HG02970 (cell line): ENCODE results near the gene PACS2.
"Not testable (repeated sequence)": the region's sequence is repeated elsewhere in the genome, so short reads cannot be mapped to it uniquely, and the experiment has no call there.

Experiments
- ATAC-seq: cut with Tn5 transposase; IDR thresholded peaks from one replicate; pipeline ENCODE4 v1.9.1; 2021; ENCODE audit warnings: mild to moderate bottlenecking, moderate library complexity, moderate number of reproducible peaks; ENCODE audit not compliant: unreplicated experiment, low FRiP score

Gene PACS2

DNA sequence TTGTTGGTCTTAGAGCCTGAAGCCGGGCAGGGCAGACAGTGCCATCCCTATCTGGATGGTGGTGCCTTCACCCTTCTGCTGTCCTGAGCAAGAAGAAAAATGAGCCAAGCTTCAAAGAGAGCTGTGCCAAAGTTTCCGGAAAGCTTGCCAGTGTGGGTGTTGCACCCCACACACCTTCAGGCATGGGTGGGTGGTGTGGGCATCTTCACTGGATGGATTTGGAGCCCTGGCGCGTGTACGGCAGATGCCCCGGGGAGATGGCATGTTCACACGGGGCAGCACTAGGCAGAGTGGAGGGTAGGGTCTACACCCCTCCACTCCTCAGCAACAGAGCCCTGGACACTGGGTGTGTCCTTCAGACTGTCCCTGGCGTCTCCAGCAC, 33.0 kb downstream of the PACS2 start:
- no peak for ATAC-seq

DNA sequence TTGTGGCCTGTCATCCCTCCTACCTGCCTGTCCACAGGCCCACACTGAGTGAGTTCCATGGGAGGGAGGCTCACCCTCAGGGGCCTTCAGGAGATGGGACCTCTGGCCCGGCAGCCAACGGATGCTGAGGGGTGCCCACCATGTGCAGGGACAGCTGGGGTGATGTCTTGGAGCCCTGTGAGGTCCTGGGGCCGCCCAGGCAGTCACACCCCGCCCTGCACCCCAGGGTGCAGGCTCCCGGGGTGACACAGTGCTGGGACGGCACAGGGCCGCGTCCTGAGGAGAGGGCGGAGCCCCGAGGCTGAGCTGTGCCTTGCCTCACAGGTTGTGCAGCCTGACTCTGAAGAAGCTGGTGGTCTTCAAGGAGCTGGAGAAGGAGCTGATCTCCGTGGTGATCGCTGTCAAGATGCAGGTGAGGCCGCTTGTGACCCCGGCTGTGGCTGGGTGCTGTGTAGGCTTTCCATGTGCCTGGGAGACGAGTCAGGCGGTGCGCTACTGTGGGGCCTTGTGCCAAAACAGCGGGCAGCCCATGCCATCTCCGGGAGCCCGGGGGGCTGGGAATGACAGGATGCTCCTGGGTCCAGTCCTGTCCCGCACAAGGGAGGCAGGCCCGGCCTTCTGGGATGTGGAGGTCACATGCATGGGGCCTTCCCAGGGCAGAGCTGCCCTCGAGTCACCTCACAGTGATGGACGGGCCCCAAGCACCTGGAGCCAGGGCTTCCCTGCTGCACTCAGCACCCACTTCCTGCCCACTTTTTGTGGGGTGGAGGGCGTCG, 33.8 kb downstream of the PACS2 start:
- no peak for ATAC-seq

DNA sequence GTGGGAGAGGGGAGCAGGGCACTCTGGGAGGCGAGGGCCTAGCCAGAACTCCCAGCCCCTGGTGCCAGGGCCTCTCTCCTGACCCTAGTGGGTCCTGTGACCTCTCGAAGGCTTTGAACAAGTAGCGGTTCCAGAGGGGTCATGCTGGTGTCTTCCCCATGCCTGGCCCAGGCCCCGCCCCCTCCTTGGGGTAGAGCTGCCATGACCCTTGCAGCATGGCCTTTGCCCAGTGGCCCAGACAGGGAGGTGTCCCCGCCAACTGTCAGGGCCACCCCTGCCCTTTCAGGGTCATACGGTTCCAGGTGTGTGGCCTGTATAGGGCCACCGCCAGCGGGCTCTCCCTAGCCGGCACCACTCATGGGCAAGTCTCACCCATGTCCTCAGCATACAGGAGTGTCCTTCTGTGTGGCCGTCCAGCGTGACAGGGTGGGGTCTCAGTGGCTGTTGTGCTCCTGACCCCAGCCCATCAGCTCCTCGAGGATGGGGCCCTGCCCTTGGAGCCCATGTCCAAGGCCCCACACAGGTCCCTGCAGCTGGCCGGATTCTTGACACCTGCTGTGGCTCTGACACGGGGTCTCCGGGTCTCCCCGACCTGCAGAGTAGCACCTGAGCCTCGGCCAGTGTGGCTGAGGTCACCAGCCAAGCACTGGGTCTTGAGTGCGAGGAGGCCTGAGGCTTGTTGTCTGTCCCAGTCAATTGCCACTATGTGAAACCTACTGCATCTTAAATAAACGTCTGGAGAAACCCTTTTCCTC, 34.6 kb downstream of the PACS2 start:
- no peak for ATAC-seq

DNA sequence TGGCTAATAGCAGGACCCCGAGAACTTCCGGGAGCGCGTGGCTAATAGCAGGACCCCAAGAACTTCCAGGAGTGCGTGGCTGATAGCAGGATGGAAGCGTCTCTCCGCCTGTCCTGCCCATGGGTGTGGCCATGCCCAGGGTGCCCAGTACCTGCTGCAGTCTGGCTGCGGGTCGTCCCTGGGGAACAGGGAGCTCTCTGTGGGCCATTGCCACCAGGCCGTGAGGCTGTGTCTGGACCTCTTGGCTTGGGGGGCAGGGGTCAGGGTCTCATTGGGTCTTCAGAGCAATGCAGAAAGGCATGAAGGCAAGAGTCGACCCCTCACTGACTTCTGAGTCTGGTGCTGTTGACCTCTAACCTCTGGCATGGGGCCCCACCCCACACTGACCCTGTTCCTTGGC, 35.4 kb downstream of the PACS2 start:
- no peak for ATAC-seq

DNA sequence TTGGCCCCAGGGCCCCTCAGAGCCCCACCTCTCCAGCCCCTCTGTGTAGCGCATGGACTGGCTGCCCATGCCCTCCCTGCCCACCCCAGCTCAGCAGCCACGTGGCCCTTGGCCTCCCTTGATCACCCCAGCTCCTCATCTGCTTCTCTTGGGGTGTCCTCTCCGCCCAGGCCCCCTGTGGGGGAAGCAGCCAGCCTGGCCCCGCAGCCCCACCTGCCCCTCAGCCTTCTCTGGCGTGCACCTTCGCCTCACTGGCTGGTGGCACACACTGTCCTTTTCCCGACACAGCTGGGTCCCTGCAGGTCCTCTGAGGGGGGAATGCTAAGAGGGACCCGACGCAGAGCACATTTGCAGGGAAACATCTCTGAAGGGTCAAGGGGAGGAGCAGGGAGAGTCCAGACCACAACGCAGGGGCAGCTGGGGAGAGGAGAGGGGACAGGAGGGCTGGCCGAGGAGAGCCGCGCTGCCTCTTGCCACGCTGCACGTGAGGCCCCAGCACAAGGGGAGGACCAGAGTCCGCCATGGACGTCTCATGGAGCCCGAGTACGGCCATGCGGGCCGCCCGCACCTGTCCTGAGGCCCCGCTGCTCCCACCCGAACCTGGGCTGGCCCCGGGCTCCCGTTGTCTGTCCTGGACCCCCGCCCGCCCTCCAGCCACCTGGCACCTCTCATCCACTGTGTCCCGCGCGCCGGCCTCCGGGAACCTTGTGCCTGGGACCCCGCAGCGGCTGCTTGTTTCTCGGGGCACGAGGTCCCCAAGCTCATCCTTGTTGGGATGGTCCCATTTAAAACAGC, 36.1 kb downstream of the PACS2 start:
- no peak for ATAC-seq

GRCh38 chr14:105351410-105351809, 36.9 kb downstream of the PACS2 start:
- ATAC-seq, result no peak

DNA sequence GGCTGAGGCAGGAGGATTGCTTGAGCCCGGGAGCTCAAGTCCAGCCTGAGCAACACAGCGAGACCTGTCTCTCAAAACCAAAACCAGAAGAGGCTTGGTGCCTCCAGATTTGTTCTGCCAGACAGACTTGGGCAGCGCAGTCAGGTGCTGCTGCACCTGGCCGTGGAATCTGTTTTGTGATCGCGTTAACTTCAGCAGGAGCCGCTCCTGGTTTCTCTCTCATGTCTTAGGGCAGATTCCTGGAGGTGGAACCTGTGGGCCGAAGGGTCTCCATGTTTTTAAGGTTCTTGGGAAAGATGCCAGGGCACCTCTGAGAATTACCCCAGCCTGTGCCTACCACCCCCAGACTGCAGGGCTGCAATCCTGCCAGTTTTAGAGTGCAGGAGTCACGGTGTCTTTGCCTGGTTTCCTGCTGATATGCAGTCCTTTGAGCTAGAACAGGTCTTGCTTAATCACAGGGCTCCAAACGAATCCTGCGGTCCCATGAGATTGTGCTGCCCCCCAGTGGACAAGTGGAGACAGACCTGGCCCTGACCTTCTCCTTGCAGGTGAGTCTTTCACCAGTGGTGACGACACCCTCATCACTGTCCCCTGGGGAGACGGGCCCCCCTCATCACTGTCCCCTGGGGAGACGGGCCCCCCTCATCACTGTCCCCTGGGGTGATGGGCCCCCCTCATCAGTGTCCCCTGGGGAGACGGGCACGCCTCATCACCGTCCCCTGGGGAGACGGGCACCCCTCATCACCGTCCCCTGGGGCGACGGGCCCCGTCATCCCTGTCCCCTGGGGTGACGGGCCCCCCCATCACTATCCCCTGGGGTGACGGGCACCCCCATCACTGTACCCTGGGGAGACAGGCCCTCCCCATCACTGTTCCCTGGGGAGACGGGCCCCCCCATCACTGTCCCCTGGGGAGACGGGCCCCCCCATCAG, 37.6 kb downstream of the PACS2 start:
- no peak for ATAC-seq

- no peak for ATAC-seq
Measured at GRCh38 chr14:105353136-105353535, 38.6 kb downstream of the PACS2 start.

DNA sequence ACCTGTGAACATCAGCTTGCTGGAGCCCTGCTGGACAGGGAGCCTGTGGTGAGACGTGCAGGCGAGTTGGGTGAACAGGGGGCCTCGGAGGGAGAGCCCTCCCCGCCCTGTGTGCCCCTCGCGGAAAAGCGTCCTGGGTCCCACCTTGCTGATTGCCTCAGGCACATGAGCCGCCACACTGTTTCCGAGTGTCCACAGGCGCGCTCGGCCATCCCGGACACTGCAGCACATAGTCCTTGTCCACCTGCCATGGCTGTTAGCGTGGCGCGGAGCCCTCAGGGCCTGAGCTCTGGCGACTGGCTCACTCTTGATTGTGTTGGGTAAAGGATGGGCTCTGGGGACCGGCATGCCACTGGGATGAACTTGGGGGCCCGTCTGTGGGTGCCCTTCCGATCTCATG, 40.0 kb downstream of the PACS2 start:
- no peak for ATAC-seq

DNA sequence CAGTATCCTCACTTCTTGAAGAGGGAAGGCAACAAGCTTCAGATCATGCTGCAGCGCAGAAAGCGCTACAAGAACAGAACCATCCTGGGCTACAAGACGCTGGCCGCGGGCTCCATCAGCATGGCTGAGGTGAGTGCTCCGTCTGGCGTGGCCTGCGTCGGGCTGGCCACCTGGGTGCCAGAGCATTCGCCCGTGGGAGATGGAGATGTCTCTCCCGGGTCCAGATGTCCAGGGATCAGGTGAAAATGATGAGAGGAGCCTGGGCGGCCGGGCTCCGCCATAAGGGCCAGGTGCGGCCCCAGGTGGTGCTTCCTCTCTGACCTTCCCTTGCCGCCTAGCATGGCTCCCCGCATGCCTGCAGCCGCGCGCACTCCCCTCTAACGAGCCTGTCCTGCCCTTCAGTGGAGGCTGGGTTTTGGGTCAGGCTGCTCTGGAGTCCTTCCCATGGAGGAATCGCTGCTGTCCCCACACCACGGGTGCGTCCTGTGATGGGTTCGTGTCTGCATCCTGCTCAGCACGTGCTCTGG, 40.6 kb downstream of the PACS2 start:
- no peak for ATAC-seq

DNA sequence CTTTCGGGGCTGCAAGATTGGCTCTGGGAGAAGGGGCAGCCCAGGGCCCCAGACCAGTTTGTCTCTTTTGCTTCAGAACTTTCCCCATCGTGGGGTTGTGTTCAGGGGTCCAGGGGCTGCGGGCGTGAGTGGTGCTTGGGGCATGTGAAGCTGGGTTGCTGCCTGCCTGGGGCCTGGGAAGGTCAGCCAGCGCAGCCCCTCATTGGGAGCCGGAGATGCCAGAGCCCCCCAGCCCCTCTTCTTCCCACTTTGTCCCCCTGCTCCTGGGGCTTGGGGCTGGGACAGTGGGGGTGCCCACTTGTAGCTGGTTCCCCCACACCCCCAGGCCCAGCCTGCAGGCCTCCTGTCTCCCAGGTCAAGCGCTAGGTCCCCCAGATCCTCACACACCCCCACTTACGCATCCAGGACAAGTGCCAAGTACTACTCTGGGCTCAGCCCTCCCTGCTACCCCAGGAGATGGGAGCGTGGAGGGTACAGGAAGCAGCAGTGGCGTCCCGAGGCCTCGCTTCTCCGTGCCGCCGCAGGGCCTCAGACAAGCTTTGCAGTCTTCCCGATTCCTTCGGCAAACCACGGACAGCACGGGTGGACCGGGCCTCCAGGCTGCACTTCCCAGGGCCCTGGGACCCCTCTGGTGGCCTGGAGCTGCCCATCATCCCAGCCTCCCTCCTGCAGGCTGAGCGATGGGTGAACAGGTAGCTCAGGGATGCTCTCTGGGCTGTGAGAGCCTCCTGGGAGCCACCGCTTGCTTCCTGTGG, 41.5 kb downstream of the PACS2 start:
- ATAC-seq, result no peak

GRCh38 chr14:105356927-105357326, 42.4 kb downstream of the PACS2 start:
- no peak for ATAC-seq

DNA sequence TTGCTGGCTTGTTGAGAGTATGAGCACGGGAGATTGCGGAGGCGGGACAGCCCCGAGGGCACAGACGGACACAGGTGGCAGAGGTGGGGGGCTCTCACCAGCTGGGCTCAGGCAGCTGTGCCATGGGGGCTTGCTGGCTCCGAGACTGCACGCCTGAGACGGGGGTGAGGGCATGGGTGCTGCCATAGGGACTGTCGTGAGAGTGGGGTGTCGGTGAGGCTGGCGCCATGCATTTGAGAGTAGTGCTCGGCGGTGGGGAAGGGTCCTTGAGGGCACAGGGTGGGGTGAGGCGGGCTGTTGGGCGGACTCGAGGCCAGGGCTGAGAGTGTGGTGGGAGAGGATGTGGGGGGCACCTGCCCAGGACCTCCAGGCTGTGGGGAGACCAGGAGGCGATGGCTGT, 43.1 kb downstream of the PACS2 start:
- no peak for ATAC-seq

GRCh38 chr14:105358140-105358846, 43.7 kb downstream of the PACS2 start:
- no peak for ATAC-seq

- ATAC-seq, result no peak
Measured at GRCh38 chr14:105358943-105359342, 44.4 kb downstream of the PACS2 start.

DNA sequence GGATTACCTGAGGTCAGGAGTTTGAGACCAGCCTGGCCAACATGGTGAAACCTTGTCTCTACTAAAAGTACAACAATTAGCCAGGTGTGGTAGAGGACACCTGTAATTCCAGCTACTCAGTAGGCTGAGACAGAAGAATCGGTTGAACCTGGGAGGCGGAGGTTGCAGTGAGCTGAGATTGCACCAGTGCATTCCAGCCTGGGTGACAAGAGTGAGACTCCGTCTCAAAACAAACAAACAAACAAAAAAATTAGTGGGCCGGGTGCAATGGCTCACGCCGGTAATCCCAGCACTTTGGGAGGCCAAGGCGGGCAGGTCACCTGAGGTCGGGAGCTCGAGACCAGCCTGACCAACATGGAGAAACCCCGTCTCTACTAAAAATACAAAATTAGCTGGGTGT, 46.9 kb downstream of the PACS2 start:
- not testable (repeated sequence) for ATAC-seq

- no peak for ATAC-seq
Measured at GRCh38 chr14:105363847-105364708, 49.5 kb downstream of the PACS2 start.

DNA sequence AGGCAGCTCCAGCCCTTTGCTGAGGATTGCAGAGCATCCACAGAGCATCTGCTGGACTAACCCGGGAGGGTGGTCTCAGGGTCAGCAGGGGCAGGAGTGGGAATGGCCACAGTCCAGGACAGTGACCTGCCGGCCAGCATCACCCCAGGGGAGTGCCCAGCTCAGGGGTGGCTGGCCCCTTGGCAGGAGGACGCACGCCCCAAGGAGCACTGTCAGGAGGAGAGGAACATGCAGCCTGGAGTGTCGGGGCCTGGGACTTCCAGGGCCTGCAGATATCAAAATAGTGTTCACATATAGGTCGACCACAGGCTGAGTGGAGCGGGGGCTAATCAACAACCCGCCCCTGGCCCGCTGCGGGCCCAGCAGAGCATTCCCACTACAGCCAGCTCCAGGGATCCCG, 50.6 kb downstream of the PACS2 start:
- no peak for ATAC-seq
